OCI-LY3 (cell line): Measurements from ENCODE around the gene HAX1.

Experiments used
- CTCF ChIP-seq: fragments of 200-600, 300-600 bp; sonication (generic); IDR thresholded peaks from 2 replicates; pipeline ENCODE4 v1.5.1; 2014; ENCODE audit warnings: antibody characterized with exemption, low read length, low read depth
- EZH2phosphoT487 ChIP-seq: fragments of 200-600 bp; shearing (Covaris generic); IDR thresholded peaks from 2 replicates; pipeline ENCODE4 v1.6.1; 2018; ENCODE audit warnings: antibody characterized with exemption, mixed run types, low read depth

- TF ChIP-seq CTCF (no peak), EZH2phosphoT487 (no peak)
These were observed 12.3 kb upstream of the HAX1 start for GRCh38 chr1:154260127-154260526.
